M059J (cell line): Measurements from ENCODE around the gene SNAP91. TPM values are rescaled to one million over a fixed set of nuclear protein-coding genes. Genes with fewer than 3 reads are reported as not detected.
"Not testable (repeated sequence)": the region's sequence is repeated elsewhere in the genome, so short reads cannot be mapped to it uniquely, and the experiment has no call there.

ENCODE experiments used
- DNase-seq: peaks from one replicate; pipeline ENCODE4 v3.0.0-alpha.2; 2012; ENCODE audit warnings: low read depth
- total RNA-seq: library from RNA; depleted of rRNA; stranded (reverse); fragments of >200 nt; shearing (Covaris generic); gene quantifications from 2 replicates; pipeline ENCODE4 v1.2.3, GENCODE V29; 2014; rRNA removed

Gene SNAP91
- total RNA-seq: not detected in 2 replicates

GRCh38 chr6:83708970-83709747 is at the start of gene SNAP91:
Gene SNAP91 (minus strand): TSS chr6:83709101. CDS start chr6:83707927, 1,174 bp downstream.
- DNase-seq: no peak

GRCh38 chr6:83758533-83758932 is 49.6 kb upstream of the SNAP91 start:
- no peak for DNase-seq

- DNase-seq: no peak
Measured at GRCh38 chr6:83757021-83757420, 48.1 kb upstream of the SNAP91 start.

GRCh38 chr6:83756565-83756964 is 47.7 kb upstream of the SNAP91 start:
- no peak for DNase-seq

GRCh38 chr6:83752375-83752774 is 43.5 kb upstream of the SNAP91 start:
- DNase-seq: not testable (repeated sequence)

- DNase-seq: no peak
Measured at GRCh38 chr6:83741089-83741488, 32.2 kb upstream of the SNAP91 start.

GRCh38 chr6:83735461-83735860 is 26.6 kb upstream of the SNAP91 start:
- no peak for DNase-seq

- DNase-seq: no peak
Measured at GRCh38 chr6:83729871-83730270, 21.0 kb upstream of the SNAP91 start.

GRCh38 chr6:83722876-83723275 is 14.0 kb upstream of the SNAP91 start:
- DNase-seq: no peak

- DNase-seq: no peak
Measured at GRCh38 chr6:83717809-83718208, 8.9 kb upstream of the SNAP91 start.

- DNase-seq: no peak
Measured at GRCh38 chr6:83711958-83712357, 3.1 kb upstream of the SNAP91 start.

GRCh38 chr6:83709748-83710050 is 798 bp upstream of the SNAP91 start:
- DNase-seq: no peak

GRCh38 chr6:83708546-83708969 is 343 bp downstream of the SNAP91 start:
- peak; percentile 3 for DNase-seq

GRCh38 chr6:83707829-83708545 is 914 bp downstream of the SNAP91 start:
- no peak for DNase-seq

GRCh38 chr6:83702749-83703148 is 6.2 kb downstream of the SNAP91 start:
- DNase-seq: no peak

GRCh38 chr6:83702077-83702476 is 6.8 kb downstream of the SNAP91 start:
- DNase-seq: no peak

- peak; percentile 17 for DNase-seq
Measured at GRCh38 chr6:83696674-83697073, 12.2 kb downstream of the SNAP91 start.

- DNase-seq: no peak
Measured at GRCh38 chr6:83685481-83685880, 23.4 kb downstream of the SNAP91 start.

- DNase-seq: no peak
Measured at GRCh38 chr6:83677791-83678190, 31.1 kb downstream of the SNAP91 start.

- no peak for DNase-seq
Measured at GRCh38 chr6:83637953-83638352, 70.9 kb downstream of the SNAP91 start.

- no peak for DNase-seq
Measured at GRCh38 chr6:83636800-83637199, 72.1 kb downstream of the SNAP91 start.

GRCh38 chr6:83633609-83634008 is 75.3 kb downstream of the SNAP91 start:
- no peak for DNase-seq

- DNase-seq: no peak
Measured at GRCh38 chr6:83633149-83633548, 75.8 kb downstream of the SNAP91 start.
